Measurements from ENCODE around the gene OR52K1.
"Not testable (repeated sequence)": the region's sequence is repeated elsewhere in the genome, so short reads cannot be mapped to it uniquely, and the experiment has no call there.

The OR52K1 gene

DNA sequence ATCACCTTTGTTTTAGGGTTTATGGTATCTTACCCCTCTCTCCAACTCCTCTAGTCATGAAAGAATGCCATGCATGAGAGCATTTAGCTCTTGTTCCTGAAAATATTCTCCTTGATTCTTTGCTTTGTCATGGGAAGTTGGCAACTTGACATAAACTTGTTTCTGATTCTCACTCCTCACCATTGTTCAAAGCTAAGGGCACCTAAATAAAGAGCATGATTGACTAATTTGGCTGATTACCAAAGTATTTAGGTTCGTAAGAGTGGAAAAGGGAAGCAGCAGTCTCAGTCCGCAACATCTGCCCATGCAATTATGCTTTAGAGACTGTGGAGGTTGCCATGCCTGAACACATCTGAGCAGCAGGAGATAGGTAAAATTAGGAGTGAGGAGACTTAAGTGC, 26.4 kb downstream of the OR52K1 start:
- TF ChIP-seq, protein P1, sequence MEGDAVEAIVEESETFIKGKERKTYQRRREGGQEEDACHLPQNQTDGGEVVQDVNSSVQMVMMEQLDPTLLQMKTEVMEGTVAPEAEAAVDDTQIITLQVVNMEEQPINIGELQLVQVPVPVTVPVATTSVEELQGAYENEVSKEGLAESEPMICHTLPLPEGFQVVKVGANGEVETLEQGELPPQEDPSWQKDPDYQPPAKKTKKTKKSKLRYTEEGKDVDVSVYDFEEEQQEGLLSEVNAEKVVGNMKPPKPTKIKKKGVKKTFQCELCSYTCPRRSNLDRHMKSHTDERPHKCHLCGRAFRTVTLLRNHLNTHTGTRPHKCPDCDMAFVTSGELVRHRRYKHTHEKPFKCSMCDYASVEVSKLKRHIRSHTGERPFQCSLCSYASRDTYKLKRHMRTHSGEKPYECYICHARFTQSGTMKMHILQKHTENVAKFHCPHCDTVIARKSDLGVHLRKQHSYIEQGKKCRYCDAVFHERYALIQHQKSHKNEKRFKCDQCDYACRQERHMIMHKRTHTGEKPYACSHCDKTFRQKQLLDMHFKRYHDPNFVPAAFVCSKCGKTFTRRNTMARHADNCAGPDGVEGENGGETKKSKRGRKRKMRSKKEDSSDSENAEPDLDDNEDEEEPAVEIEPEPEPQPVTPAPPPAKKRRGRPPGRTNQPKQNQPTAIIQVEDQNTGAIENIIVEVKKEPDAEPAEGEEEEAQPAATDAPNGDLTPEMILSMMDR (IDR thresholded peaks at IDR 0.05; ENCODE audit: borderline replicate concordance, insufficient read depth, low read depth, low read length) = no peak
- no peak overlapping the region for H3K4me3 ChIP-seq (ENCODE audit: low read depth, low read length)

DNA sequence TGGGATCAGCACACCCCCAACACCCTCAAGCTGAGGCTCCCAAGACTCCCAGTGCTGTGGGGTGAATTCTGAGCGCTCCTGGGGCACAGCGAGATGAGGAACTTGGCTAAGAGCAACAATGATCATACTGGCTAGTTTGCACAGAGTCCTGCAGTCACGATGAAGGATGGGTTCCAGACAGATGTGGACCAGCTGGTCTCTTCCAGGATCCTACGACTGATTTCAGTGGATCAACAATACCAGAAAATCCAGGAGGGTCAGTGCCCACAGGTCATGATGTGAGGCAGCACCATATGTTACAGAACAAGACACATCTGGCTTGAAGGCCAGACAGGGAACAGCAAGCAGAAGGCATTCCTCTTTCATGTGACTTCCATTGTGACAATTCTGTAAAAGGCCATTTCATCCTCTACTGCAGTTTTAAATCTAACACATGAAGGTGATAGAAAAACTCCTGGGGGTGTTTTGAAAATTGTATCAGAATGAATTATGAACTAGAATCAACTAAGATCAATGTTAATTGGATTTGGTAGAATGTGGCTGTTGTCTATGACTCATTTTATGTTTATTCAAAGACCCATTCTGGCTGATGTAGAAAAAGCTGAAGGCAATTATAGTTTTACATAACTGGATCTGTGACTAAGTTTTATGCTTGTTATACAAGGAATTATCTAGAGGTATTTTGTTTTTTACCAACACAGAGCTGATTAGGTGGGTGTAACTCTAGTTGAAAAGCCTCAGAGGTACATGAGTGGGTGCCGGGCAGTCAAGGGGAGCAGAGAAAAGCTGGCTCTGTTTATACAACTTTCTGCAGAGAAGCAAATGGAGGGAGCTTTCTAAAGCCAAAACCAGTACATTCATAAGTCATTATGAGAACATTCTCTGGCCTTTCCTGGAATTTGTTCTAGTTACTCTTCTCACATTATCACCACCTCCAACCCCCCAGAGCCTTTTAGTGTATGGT, 29.1 kb downstream of the OR52K1 start:
- TF ChIP-seq, protein P1 (IDR thresholded peaks at IDR 0.05; ENCODE audit: borderline replicate concordance, insufficient read depth, low read depth, low read length) = no peak
- no peak overlapping the region for H3K4me3 ChIP-seq (ENCODE audit: low read depth, low read length)

DNA sequence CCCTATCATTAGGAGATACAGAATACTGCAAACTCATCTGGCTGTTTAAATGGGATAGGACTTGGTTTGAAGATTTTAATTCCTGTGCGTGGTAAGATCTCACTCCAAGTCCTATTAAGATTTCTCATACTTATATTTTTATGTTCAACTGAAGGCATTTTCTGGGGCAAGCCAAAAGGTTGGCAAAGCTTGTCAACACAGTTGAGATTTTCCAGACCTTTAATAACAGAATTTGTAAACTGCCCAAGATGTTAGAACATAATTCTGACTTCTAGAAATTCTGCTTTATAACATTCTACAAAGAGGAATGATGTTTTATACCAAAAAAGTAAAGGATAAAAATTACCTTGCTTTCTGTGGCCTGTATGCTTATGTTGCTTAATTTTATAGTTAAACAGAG, 31.8 kb downstream of the OR52K1 start:
- TF ChIP-seq, protein P1 (IDR thresholded peaks at IDR 0.05; ENCODE audit: borderline replicate concordance, insufficient read depth, low read depth, low read length) = no peak
- no peak overlapping the region for H3K4me3 ChIP-seq (ENCODE audit: low read depth, low read length)

DNA sequence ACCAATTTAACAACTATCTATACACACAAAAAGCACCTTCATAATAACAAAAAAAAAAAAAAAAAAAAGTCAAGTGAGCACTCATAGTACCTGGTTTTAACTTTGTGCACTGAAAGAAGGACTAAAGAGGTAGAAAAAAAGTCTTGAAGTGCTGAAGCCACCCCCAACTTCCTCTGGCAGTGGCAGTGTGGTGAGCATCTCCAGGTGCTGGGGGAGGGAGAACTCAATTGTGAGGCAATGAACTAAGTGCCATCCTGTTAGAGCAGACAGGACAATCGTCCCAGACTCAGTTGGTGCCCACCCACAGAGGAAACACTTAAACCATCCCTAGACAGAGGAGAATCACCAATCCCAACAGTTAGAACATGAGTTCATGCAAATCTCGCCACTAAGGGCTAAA, 39.9 kb downstream of the OR52K1 start:
- no peak overlapping the region for H3K4me3 ChIP-seq (ENCODE audit: low read depth, low read length)
- TF ChIP-seq, protein P1 (IDR thresholded peaks at IDR 0.05; ENCODE audit: borderline replicate concordance, insufficient read depth, low read depth, low read length) = no peak

DNA sequence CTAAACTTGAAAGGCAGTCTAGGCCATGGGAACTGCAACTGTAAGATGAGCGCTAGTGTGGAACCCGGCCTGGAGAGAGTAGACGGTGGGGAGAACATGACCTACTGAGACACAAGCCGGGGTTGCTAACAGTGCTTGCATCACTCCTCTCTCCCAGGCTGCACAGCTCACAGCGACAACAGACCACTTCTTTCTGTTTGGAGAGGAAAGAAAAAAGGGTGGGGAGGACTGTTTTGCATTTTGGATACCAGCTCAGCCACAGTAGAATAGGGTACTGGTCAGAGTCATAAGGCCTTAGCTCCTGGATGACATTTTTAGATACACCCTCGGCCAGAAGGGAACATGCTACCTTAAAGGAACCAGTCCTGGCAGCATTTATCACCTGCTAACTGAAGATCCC, 40.3 kb downstream of the OR52K1 start:
- H3K4me3 ChIP-seq (ENCODE audit: low read depth, low read length) = no peak overlapping the region
- TF ChIP-seq, protein P1 (IDR thresholded peaks at IDR 0.05; ENCODE audit: borderline replicate concordance, insufficient read depth, low read depth, low read length) = no peak

DNA sequence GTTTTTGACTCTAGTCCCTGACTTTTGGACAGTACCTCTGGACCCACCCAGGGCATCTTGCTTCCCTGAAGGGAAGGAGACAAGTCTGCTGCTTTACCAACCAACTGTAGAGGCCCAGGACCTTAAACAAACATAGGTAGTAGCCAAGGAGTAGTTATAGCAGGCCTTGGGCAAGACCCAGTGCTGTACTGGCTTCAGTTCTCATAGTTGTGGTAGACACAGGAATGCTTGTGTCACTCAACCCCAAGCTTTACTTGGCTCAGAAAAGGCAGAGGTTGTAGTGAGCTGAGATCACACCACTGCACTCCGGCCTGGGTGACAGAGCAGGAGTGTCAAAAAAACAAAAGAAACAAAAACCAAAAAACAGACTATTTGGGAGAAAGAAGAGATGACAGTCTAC, 41.2 kb downstream of the OR52K1 start:
- no peak overlapping the region for H3K4me3 ChIP-seq (ENCODE audit: low read depth, low read length)
- TF ChIP-seq, protein P1 (IDR thresholded peaks at IDR 0.05; ENCODE audit: borderline replicate concordance, insufficient read depth, low read depth, low read length) = no peak

DNA sequence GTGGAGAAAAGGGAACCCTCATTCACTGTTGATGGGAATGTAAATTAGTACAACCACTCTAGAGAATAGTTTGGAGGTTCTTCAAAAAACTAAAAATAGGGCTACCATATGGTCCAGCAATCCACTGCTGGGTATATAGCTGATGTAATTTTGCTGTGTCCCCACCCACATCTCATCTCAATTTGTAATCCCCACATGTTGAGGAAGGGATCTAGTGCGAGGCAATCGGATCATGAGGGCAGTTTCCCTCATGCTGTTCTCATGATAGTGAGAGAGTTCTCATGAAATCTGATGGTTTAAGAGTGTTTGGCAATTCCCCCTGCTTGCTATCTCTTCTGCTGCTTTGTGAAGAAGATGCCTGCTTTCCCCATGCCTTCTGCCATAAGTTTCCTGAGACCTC, 45.5 kb downstream of the OR52K1 start:
- H3K4me3 ChIP-seq (ENCODE audit: low read depth, low read length) = no peak overlapping the region
- TF ChIP-seq, protein P1 (IDR thresholded peaks at IDR 0.05; ENCODE audit: borderline replicate concordance, insufficient read depth, low read depth, low read length) = no peak

DNA sequence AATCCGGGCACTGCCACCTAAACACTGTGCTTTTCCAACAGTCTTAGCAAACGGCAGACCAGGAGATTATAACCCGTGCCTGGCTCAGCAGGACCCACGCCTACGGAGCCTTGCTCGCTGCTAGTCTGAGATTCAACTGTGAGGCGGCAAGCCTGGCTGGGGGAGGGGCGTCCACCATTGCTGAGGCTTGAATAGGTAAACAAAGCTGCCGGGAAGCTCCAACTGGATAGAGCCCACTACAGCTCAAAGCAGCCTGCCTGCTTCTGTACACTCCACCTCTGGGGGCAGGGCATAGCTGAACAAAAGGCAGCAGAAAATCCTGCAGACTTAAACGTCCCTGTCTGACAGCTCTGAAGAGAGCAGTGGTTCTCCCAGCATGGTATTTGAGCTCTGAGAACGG, 49.2 kb downstream of the OR52K1 start:
- H3K4me3 ChIP-seq (ENCODE audit: low read depth, low read length) = not testable (repeated sequence)
